ENCODE measurements around the gene PHLDB2.

DNA sequence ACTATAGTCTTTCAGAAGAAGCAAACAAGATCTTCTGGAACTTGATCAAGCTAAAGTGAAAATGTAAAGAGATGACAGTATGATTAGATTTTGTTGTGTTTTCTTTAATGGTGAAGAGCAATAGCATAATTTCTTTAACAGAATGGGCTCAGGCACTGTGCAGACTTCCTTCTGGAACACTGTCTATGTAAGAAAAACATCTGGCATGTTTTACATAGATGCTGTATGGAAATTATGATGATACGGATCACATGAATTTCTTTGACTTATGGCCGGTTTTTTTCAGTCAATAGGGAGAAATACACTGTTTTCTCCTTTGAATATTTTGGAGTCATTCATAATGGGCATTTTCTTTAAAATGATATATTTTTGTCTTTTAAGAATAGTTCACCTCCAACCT, 42.6 kb downstream of the PHLDB2 start:
- TF ChIP-seq BHLHE40 (IDR thresholded peaks at IDR 0.05; ENCODE audit: borderline replicate concordance) (no peak), SP1 (IDR thresholded peaks at IDR 0.05) (no peak), NFRKB (IDR thresholded peaks at IDR 0.05) (no peak), FOXA1 (IDR thresholded peaks at IDR 0.05) (no peak), FOXK2 (IDR thresholded peaks at IDR 0.05) (no peak), PKNOX1 (IDR thresholded peaks at IDR 0.05) (no peak), SUZ12 (IDR thresholded peaks at IDR 0.05) (no peak), FOXM1 (IDR thresholded peaks at IDR 0.05; ENCODE audit: borderline replicate concordance) (no peak), LEF1 (IDR thresholded peaks at IDR 0.05; ENCODE audit: borderline replicate concordance) (no peak)

Measured in HEK293T (cell line).